NK-92 treated with Interleukin-12 subunit alpha and Interleukin-12 subunit beta, amount 100 ng/mL, for 24 hours (cell line): ENCODE measurements around the gene WDR88.
"Not testable (repeated sequence)": the region's sequence is repeated elsewhere in the genome, so short reads cannot be mapped to it uniquely, and the experiment has no call there.

ENCODE experiments used
- DNase-seq: peaks from one replicate; lab custom pipeline; 2025; lab: John Stamatoyannopoulos, UW

Gene WDR88

GRCh38 chr19:33132021-33132420 lies at the start of gene WDR88:
TSS of gene WDR88 (plus strand) at chr19:33132114. CDS start at chr19:33132170, 56 bp downstream.
- no peak for DNase-seq

- DNase-seq = no peak
These were observed 46.3 kb upstream of the WDR88 start for GRCh38 chr19:33085570-33086128.

DNA sequence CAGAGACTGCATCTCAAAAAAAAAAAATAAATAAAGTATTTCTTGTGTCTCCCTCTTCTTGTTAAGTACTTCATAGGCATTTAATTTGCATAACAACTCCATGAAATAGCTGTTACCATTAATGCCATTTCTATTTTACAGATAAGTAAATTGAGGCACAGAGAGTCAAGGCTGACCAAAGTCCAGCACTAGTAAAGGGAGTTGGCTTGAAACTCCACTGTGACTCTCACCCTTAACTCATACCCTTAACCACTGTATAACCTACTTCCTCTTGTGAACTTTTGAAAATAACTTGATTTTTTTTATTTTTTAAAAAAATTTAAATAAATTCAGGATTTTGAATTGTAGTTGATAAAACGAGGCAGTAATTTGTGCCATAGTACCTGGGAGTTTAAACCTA lies 45.0 kb upstream of the WDR88 start:
- no peak for DNase-seq

GRCh38 chr19:33089010-33089409 lies 42.9 kb upstream of the WDR88 start:
- no peak for DNase-seq

DNA sequence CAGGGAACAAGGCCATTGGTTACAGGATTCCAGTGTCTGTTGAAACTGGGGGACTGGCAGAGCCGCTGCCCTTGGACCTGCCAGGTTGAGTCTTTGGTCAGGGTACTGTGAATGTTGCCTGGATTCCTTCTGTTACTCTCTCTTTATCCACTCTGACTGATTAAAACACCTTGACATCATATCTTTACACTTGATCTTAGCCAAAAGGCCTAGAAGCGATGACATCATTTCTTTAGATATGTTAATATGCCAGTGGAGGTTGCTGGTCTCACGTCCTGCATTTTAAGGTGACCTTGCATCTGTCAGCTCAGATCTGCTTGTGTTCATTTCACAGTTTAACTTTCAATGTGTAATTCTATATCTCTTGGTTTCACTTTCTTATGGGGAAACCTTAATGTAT lies 41.7 kb upstream of the WDR88 start:
- DNase-seq = no peak

DNA sequence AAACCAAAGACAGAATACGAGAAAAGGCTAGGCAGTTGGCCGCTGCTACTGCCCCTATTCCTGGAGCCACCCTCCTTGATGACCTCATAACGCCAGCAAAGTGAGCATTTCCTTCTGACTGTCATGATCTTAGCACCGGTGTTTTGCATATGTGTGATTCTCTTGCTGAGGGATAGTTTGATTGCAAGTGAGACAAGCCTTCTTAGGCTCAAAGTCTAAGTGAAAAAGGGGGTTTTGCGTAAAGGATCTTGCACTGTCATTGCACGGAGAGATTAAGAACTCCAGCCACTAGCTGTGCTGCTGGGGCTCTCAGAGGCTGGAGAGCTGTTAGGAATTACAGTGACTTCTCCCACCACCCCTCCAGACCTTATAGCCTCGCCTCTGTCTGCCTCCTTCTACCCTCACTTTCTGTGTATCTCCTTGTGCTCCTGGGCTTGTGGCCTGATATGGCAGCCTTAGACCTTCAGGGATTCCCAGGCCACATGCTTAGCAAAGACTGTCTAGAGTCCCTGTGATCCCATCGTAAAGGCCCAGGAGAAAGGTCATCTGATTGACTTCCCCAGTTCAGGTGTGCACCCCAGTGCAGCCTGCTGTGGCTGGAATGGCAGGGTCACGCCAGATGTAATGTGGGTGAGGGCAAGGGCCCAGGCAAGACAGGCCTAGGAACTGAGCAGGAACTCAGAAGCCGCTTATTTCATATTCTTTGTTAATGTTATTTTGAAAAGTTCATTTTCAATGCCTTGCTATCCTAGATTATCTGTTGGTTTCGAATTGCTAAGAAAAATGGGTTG lies 38.3 kb upstream of the WDR88 start:
- no peak for DNase-seq

GRCh38 chr19:33094436-33095067 lies 37.4 kb upstream of the WDR88 start:
- no peak for DNase-seq

- no peak for DNase-seq
These were observed 35.9 kb upstream of the WDR88 start for GRCh38 chr19:33096005-33096404.

DNA sequence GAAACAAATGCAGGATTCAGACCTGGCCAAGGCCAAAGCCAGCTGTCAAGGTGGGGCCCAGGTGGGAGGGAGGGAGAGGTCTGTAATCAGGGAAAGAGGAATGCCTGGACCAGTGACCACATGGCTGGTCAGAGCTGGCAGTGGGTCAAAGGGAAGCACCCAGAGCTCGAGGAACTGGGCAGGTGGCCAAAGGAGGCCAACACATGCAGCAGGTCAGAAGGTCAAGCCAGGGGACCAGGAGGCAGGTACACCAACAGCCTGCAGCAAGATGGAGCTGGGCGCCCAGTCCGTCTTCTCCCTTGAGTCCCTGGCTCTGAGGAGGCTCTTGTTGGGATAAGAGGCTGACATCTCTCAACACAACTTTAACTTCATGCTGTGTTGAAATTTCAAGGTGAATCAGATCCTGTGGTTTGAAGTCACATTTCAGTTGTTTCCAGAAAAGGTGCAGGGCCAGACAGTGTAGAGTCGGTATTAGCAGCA lies 33.8 kb upstream of the WDR88 start:
- no peak for DNase-seq

DNA sequence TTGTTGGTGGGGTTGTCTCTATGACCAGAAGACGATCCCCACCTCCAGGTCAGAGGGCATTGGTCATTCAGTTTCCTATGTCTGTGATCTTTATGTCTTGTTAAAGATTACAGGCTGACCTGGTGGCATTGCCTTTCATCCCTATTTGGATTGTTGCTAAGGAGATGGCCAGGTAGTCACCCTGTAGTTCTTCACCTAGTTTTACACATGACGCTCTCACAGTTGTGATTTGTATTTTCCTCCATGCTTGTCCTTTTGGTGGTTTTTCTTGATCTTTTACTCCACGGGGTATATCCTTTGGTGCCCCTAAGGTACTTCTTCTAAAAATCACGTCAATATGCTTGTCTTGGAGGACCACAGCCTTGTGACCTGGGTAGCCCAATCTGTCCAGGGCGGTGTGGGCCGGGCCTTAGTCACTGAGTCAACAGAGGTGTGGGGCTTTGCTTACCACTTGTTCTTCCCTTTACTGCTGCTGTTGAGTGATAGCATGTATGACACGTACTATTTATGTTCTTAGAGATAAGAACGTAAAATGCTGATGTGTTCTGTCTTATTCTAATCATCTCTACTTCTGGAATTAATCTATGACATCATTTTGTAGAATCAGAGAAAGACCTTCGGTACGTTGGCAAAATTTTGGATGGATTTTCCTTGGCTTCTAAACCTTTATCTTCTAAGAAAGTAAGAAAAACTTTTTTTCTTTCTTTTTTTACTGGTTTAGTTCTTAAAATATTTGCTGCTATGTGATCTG lies 30.8 kb upstream of the WDR88 start:
- no peak for DNase-seq

DNA sequence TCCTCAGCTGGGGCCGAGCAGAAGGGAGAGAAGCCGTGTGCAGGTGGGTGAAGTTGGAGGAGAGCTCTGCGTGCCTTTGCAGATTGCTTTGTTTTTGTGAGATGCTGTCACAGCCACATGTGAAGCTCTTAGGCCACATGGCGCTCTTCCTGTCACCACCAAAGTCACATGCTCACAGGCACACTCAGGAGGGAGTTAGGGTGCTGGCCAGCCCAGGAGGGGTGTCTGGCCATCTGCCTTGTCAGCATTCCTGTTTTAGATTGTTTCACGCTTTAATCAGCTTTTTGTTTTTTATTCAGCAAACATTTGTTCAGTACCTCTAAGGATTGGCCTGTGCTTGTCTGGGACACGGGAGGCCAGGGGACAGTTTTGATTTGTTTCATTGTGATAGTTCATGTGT lies 29.0 kb upstream of the WDR88 start:
- DNase-seq = no peak

- DNase-seq = no peak
These were observed 23.8 kb upstream of the WDR88 start for GRCh38 chr19:33108161-33108560.

GRCh38 chr19:33110137-33110910 lies 21.6 kb upstream of the WDR88 start:
- no peak for DNase-seq

DNA sequence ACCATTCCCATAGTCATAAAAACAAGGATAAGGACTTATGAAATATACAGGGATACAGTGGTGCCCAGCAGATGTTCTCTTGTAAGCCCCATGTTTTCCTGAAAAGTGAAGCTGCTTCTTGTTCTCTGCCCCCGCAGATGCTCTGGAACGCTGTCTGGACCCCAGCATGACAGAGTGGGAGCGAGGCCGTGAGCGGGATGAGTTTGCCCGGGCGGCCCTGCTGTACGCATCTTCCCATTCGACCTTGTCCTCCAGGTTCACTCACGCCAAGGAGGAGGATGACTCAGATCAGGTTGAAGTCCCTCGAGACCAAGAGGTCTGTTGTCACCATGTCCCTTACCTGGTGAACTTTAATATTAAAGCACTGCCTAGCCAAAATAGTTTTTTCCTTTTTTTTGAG lies 20.3 kb upstream of the WDR88 start:
- no peak for DNase-seq

DNA sequence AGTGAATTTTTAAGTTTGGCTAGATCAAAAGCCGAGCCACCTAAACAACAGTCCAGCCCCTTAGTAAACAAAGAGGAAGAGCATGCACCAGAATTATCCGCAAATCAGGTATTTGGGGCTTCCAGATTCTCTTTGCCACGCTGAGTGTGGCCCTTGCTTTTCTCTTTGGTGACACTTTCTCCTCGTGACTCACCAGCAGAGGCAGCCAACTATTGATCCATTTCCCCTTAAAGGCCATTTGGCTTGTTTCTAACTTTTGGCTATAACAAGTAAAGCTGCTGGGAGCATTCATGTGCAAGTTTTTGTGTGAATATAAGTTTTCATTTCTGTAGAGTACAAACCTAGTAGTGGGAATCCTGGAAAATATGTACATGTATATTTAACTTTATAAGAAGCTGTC lies 17.6 kb upstream of the WDR88 start:
- DNase-seq = no peak

GRCh38 chr19:33117501-33117900 lies 14.4 kb upstream of the WDR88 start:
- no peak for DNase-seq

DNA sequence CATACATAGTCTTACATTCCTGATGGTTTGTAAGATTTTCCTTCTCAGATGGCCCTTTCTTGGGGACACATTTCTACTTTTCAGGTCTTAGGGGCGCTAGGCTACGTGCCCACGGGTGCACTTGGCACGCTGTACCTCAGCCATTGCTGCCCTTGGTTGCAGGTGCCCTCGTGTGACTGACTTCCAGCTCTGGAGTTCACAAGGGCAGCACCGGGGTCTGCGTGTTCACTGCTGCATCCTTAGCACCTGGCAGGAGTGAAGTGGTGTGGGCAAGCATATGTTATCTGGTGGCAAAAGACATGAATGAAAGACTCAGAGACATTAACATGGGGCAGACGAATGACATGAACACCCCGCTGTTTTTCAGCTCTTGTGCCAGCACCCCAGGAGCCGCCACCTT lies 13.3 kb upstream of the WDR88 start:
- no peak for DNase-seq

DNA sequence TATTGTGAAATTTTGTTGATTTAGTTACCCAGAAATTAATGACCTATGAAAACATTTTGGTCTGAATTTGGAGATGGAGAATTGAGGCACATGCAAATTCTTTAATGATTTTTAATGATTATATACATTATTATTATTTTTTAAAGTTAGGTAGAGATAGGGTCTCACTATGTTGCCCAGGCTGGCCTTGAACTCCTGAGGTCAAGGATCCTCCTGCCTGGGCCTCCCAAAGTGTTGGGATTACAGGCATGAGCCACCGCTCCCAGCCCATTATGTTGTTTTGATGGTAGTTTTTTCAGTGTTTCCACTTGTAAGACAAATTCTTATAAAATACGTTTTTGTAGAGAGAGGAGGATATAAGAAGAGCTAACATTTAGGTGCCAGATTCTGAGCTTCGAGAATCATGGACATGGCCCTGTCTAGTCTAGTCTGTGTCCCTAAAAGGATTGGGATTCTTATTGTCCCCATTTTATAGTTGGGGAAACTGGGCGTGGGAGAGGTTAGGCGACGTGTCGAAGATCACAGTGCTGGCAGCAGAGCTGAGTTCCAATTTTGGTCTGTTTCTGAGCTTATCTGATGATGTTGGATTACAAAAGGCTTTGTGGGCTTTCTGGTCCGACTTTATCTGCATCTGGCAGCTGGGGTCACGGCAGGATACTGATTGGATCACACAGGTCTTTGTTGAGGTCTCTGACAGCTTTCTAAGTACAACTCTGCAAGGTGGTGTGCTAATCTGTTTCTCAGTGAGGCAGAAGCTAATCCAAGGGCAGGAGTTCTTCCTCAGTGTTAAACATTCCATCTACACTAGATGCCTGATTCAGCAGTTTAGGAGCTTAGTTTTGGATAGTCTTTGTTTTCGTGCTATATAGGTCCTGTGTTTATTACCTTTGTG lies 7.5 kb upstream of the WDR88 start:
- no peak for DNase-seq

DNA sequence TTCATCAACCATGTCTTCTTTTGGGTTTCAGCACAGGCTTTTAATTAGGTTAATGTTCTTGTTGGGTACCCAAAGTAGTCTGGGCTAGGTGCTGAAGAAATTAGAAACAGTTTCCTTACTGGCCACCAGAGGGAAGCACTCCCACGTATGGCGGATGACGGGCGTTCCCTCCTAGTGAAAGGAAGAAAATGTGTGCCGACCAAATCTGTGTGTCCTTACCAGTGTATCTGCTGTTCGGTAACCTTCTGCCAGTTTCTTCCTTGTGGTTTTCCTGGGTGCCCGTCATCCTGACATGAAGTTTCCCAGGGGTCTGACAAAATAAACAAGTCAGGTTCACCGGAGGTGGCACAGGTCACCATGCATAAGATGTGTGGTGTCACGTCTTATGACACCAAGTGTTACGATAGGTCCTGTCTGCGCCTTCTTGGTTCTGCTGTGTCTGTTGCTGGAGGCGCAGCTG lies 6.0 kb upstream of the WDR88 start:
- DNase-seq = no peak

- not testable (repeated sequence) for DNase-seq
These were observed 5.2 kb upstream of the WDR88 start for GRCh38 chr19:33126712-33127111.

- DNase-seq = no peak
These were observed 2.0 kb upstream of the WDR88 start for GRCh38 chr19:33129901-33130300.
